Lower leg skin (tissue), 4 donors: ENCODE results near the gene PPM1L. TPM values are rescaled to one million over a fixed set of nuclear protein-coding genes. Genes with fewer than 3 reads are reported as not detected.

Experiments used
- DNase-seq, 2 donors: peaks; one replicate each; pipeline ENCODE4 v3.0.0-alpha.2; 2019; ENCODE audit warnings: low spot score in 2 of 2
- H3K4me3 ChIP-seq: fragments of 200-600 bp; sonication (generic); 2 replicates; pipeline ENCODE4 v1.5.1; 2017; ENCODE audit warnings: mild to moderate bottlenecking, low read depth; ENCODE audit not compliant: poor library complexity, severe bottlenecking
- POLR2A ChIP-seq, 2 donors: fragments of 450-650 bp; IDR thresholded peaks; one replicate each; pipeline ENCODE4 v1.6.1; 2016 to 2017; ENCODE audit warnings: antibody characterized with exemption in 2 of 2, mild to moderate bottlenecking in 1 of 2, moderate library complexity in 1 of 2
- WGBS, 2 donors: methylation state at CpG; one replicate each; pipeline ENCODE4 v1.1.5; 2018; 5-methylcytosine and 5-hydroxymethylcytosine counted together
- intact Hi-C: fragments of 100-400 bp; cut with DNase I; formaldehyde crosslinking; loops from one replicate; pipeline ENCODE4 v1.15.0; 2023; ENCODE audit warnings: low total_unique reads
- total RNA-seq, 4 donors: library from RNA; depleted of rRNA; stranded (reverse); fragments of >200 nt; gene quantifications; one replicate each; pipeline ENCODE4 v1.1.0, GENCODE V29; 2016
- TF ChIP-seq, protein P1 (sequence below), 3 donors: fragments of 450-650 bp; IDR thresholded peaks; one replicate each; pipeline ENCODE4 v1.5.1; 2016; ENCODE audit warnings: antibody characterized with exemption in 3 of 3, mild to moderate bottlenecking in 3 of 3, moderate library complexity in 2 of 3

Gene PPM1L
- total RNA-seq, 4 donors from 2014 or later = 34.9 to 46.5 (median 40.7) TPM

DNA sequence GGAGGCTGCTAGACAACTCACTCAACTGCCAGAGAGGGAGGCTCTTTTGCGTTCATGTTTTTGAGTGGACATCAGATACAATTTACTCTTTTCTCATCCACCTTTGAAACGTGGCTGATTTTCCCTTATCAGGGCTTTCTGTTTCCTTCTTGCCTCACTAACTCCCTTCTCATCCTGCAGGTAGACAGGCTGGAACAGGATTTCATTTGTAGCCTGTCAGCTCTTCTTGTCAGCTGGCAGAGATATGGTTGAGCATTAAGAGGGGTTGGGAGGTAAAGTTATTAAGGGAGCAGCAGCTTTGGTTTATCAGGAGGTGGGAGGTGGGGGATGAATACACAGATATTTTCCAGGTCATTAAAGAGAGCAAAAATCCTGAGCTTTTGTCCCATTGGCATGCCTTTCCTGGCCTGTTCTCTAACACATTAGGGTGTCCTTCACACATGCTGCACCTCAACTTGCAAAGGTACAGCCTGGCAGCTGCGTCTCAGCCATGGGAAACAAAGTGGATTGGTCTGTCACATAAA is 73.5 kb downstream of the PPM1L start:
- DNase-seq = no peak
- WGBS, 2 donors = 31 to 43% methylated on average over 3 of the region's 3 CpGs
- no peak for TF ChIP-seq POLR2A (IDR thresholded peaks at IDR 0.05)
- TF ChIP-seq, protein P1, sequence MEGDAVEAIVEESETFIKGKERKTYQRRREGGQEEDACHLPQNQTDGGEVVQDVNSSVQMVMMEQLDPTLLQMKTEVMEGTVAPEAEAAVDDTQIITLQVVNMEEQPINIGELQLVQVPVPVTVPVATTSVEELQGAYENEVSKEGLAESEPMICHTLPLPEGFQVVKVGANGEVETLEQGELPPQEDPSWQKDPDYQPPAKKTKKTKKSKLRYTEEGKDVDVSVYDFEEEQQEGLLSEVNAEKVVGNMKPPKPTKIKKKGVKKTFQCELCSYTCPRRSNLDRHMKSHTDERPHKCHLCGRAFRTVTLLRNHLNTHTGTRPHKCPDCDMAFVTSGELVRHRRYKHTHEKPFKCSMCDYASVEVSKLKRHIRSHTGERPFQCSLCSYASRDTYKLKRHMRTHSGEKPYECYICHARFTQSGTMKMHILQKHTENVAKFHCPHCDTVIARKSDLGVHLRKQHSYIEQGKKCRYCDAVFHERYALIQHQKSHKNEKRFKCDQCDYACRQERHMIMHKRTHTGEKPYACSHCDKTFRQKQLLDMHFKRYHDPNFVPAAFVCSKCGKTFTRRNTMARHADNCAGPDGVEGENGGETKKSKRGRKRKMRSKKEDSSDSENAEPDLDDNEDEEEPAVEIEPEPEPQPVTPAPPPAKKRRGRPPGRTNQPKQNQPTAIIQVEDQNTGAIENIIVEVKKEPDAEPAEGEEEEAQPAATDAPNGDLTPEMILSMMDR (IDR thresholded peaks at IDR 0.05) = no peak
- no peak overlapping the region for H3K4me3 ChIP-seq
- intact Hi-C loops = no loop called here

DNA sequence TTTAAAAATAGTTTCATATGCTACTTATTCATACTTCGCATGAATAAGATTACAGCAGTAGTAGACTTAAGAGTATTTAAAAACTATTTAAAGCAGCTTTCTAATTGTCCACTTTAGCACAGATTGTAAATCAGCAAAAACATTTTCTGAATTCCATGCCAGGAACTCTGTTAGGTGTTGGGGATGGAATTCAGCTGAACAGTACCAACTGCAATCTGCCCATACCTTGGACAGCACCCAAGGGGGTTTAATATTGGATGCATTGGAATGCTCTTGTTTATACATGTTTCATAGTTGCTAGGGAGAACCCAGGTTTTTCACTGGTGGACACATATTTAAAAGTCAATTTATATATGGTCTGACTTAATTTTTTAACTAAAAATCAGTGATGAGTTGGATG is 74.8 kb downstream of the PPM1L start:
- TF ChIP-seq POLR2A (IDR thresholded peaks at IDR 0.05) = no peak
- TF ChIP-seq, protein P1 (IDR thresholded peaks at IDR 0.05) = no peak
- intact Hi-C loops = no loop called here
- DNase-seq = no peak
- 49 to 74% methylated on average over 1 of the region's 1 CpG for WGBS, 2 donors
- no peak overlapping the region for H3K4me3 ChIP-seq

DNA sequence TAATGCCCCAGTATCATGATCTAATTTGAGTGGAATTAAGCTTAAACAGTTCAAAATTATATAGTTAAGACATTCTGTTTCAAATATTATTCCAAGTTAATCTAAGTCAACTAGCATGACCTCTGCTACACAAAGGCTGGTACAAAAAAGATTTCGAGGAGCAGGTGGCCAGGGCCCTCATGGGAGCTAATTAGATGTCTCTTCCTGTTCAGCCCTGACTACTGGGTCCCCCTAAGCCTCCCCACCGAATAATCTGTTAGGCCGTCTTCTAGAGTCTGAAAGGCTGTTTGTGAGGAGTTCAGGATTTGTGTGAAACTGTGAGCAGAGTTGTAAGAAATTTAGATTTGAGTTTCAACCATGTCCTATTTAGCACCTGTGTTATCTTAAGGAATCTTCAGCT is 75.4 kb downstream of the PPM1L start:
- H3K4me3 ChIP-seq = no peak overlapping the region
- TF ChIP-seq, protein P1 (IDR thresholded peaks at IDR 0.05) = no peak
- TF ChIP-seq POLR2A (IDR thresholded peaks at IDR 0.05) = no peak
- 84 to 88% methylated on average over 3 of the region's 3 CpGs for WGBS, 2 donors
- intact Hi-C loops = no loop called here
- DNase-seq = no peak

DNA sequence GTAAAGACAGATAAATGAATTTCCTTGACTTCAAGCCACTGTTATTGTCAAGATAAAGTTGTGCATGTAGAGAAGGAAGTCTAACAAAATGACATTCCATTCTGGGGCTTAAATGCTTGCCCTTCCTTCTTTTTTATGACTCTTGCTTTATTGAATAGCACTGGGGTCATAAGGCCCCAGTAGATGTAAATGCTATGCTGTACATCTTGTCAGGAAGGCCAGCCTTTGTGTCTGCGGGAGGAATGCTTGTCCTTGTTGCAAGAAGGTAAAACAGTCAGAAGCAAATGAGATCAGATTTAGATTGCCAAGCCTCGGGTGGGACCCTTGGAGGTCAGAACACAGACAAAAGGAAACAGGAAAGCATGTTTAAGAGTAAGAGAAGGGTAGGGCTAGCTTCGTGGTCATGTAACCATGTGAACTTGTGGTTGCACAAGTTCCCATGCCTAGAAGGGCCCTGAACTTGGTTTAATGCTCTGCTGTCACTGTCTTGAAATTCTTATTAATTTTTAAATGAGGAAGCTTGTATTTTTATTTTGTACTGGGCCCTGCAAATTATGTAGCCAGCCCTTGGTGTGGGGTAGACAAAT is 81.5 kb downstream of the PPM1L start:
- no peak overlapping the region for H3K4me3 ChIP-seq
- intact Hi-C loops = no loop called here
- 48 to 60% methylated on average over 3 of the region's 3 CpGs for WGBS, 2 donors
- no peak for DNase-seq
- no peak for TF ChIP-seq POLR2A (IDR thresholded peaks at IDR 0.05)
- TF ChIP-seq, protein P1 (IDR thresholded peaks at IDR 0.05) = no peak

DNA sequence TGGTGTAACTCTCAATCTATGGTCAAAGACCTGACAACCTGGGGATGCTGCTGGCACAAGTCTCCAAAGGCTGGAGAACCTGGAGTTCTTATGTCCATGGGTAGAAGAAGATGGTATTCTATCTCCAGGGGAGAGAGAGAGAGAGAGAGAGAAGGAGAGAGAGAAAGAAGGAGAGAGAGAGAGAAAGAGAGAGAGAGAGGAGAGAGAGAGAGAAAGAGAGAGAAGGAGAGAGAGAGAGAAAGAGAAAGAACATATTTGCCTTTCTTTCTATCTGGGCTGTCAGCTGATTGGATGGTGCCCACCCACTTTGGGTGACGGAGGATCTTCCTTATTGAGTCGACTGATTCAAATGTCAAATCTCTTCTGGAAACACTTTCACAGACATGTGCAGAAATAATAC is 84.6 kb downstream of the PPM1L start:
- WGBS, 2 donors = 42 to 55% methylated on average over 2 of the region's 2 CpGs
- no peak for DNase-seq
- intact Hi-C loops = no loop called here
- TF ChIP-seq, protein P1 (IDR thresholded peaks at IDR 0.05) = no peak
- no peak for TF ChIP-seq POLR2A (IDR thresholded peaks at IDR 0.05)
- no peak overlapping the region for H3K4me3 ChIP-seq

DNA sequence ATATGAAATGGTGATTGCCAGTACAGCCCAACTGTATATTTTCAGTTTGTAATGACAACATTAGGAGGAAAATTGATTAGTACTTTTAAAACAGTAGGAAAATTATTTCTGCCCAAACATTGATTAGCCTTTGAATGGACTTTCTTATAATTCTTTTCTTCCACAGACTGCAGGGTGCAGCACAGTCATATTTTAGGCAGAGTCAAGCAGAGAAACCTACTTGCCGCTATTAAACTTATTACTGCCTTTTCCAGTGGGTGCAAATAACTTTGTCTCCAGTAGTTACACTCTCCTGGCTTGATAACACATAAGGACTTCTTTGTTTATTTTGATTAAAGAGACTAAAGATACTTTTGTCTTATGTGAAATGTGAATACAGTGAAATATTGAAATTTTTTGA is 85.4 kb downstream of the PPM1L start:
- DNase-seq = no peak
- 92 to 97% methylated on average over 1 of the region's 1 CpG for WGBS, 2 donors
- TF ChIP-seq POLR2A (IDR thresholded peaks at IDR 0.05) = no peak
- TF ChIP-seq, protein P1 (IDR thresholded peaks at IDR 0.05) = no peak
- H3K4me3 ChIP-seq = no peak overlapping the region
- intact Hi-C loops = no loop called here
